Measurements from ENCODE around the gene LRBA.

The LRBA gene

GRCh38 chr4:150345207-150345744 lies 669.8 kb downstream of the LRBA start:
- DNase-seq, result no peak

GRCh38 chr4:150343796-150344195 lies 671.3 kb downstream of the LRBA start:
- no peak for DNase-seq

DNA sequence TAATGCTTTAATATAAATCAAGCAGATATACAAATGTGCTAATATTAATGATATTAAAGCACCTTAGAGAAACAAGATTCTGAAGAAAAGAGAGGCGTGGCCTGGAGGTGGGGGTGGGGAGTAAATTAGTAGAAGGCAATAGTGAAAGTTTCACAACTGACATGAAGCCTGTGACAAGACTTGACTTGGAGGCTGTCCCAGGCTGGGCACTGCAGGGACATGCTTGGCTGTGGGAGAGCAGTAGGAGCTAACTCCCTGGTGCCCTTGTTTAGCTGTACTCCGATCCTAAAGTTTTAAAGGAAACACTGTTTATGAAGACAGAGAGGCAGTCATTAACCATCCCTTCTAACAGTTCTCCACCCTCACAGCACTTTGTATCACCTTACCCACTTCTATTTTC lies 672.1 kb downstream of the LRBA start:
- no peak for DNase-seq

- no peak for DNase-seq
Measured at GRCh38 chr4:150337734-150338133, 677.4 kb downstream of the LRBA start.

DNA sequence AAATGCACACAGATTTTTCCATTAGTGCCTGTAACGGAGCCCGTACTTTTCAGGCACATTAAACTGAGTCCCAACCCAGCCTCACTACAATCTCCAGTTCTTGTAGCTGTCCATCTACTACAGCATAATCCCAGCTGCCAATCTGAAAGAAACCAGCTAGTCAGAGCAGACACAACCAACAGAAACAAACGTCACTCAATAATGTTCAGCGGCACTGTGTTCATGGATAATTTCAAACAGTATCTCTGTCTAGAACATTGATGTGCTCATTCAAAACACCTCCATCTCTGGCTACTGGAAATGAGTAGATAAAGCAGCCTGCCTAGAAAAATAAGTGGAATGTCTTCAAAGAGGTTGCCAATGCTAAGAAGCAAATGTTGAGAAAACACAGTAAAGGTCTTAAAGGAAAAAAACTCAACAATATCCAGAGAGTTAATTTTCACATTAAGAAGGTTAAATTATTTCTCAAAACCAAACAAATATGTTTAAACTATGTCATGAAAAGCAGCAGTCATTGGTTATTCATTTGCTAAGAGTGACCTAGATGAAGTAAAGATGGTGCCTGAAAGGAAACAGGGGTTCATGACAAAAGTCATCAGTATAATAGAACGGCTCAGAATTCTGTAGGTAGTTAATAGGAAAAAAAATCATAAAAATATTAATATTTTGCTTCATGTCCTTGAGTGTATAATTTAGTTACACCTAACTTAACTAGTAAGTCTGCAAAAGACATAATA lies 678.2 kb downstream of the LRBA start:
- no peak for DNase-seq

- no peak for DNase-seq
Measured at GRCh38 chr4:150332961-150333360, 682.1 kb downstream of the LRBA start.

- DNase-seq, result no peak
Measured at GRCh38 chr4:150332086-150332485, 683.0 kb downstream of the LRBA start.

DNA sequence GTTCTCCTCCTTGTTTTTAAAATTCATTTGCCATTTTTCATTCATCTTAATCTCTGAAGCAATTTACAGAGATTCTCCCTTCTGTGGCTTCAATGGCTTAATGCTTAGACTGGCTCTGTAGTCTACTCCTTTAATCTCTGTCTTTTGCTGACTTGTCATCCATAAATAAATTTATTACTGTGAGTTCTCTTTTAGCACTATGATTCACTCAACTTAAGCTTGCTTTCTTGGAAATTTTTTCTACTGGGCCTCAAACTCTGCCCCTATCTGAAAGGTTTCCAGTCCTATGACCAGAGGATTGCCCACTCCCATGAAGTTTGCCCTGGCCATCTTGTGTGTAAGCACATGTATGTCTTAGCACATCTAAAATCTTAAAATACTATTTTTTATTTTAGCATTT lies 685.7 kb downstream of the LRBA start:
- no peak for DNase-seq

- DNase-seq, result no peak
Measured at GRCh38 chr4:150328496-150328895, 686.6 kb downstream of the LRBA start.

- DNase-seq, result no peak
Measured at GRCh38 chr4:150327262-150327780, 687.8 kb downstream of the LRBA start.

DNA sequence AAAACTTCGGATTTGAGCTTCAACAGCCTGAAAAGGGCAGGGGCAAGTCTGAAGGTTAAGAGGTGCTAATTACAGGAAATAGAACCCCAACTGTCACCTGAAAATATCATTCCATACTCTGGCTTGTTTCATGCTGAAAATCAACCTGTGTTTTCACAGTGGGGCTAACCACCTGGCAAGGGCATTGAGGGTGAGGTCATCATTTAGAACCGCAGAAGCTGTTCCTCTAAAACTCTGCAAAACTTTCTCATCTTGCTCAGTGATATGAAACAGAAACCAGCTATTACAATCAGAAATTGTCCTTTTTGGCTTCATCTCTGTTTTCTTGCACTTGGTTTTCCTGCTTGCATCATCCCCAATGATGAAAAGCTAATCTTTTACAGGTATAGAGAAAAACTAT lies 689.2 kb downstream of the LRBA start:
- no peak for DNase-seq

DNA sequence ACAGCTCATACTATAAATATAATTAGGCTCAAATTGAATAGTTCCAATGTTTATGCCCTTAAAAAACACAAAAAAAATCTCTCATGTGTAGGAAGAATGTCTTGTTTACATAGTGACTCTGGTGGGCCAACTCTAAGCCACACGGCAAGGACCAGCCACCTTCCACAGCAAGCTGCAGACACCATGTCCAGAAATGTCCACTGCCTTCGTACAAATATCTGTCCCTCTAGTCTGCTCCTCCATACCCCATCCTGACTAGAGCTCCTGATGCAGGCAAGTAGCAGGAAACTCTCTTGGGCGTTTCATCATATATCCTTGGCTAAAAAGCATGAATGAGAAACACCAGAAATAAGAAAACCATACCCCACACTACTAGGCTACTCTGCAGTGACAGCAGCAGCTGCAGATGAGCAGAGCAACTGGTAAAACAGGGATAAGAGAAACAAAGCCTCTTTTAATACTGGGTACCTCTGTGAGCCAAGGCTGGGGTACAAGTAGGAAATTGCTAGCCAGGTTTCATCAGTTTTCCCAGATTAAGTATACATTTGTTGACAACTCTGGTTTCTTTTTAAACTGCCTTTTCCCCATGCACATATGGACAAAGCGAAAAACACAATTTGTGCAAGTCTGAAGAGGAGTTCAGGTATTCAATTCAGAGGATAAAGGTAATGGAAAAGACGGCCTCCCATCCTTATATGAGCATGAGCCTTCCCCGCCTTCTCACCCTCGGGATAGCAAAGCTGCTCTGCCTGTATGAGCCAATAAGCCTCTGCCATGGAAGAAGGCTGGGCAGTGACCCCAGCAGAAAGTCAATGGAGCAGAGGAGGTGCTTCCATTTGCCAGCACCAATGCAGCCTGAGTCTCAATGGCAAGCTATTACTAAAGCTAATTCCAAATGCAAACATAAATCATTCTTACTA lies 691.4 kb downstream of the LRBA start:
- DNase-seq, result no peak

DNA sequence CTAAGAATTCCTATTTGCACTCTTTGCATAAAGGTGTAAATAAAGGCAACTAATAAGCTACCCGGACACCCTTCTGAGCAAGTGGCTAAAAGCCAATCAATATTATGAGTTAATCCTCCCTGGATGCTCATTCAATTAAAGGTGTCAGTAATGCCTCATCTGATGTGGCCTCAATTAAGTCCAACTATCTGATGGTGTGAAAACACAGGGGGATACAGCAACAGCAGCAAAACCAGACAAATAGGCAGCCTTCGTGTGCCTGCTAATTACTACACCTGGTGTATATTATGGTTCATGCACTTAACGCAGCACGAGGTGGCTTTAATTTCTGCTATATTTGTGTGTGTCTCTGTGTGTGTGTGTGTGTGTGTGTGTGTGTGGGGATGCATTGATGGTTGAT lies 692.4 kb downstream of the LRBA start:
- no peak for DNase-seq

DNA sequence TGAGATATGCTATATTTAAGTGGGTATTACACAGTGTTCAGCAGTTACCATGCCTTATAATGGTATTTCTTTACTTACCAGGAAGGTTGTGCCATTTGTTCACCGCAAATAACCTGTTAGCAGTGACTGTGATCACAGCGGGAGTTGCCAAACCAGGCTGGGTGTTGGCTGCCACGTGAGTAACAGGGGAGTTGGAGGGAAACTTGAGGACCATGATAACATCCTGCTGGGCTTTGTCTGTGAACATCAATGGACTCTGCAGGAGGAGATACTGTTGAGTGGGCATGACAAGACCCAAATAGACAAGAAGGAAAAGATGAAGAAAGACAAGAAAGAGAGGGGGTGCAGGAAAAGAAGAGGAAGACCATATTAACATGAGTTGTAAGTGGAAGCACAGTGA lies 694.0 kb downstream of the LRBA start:
- no peak for DNase-seq

GRCh38 chr4:150318971-150319370 lies 696.1 kb downstream of the LRBA start:
- no peak for DNase-seq

- no peak for DNase-seq
Measured at GRCh38 chr4:150318527-150318926, 696.6 kb downstream of the LRBA start.

DNA sequence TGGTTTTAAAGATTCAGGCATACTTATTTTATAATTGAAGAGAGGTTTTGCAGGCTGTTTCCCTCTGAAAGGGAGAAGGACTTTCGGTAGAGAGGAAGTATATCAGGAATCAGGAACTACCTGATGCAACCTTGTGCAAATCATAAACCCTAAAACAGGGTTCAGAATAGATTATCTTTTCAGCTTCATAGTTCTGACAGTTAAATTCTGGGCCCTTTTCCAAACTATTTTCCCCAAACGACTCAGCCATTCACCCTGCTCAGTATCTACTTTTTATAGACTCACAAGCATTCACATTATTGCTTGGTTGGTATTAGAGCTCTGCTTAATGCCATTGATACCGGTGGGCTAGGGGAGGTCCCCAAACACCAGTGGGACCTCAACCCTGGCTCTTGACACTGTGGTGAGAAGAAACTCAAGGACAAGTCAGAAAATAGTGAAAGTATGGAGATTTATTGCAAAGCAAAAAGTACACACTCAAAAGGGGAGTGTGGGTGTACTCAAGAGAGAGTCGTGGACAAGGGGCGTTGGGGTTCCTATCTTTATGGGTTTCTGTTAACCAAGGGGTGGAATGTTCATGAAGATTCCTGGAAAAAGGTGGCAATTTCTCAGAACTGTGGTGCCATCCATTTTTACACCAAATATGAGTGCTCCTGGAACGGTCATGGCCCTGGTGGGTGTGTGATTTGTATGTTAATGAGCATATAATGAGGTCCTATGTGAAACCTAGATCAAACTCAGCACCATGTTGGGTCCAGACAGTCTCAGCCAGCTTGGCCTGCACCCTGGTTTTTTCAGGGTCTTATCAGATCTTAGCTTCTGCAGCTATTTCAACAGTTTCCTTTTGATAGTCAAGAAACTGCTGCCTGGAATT lies 698.5 kb downstream of the LRBA start:
- no peak for DNase-seq

- DNase-seq, result peak; percentile 67
Measured at GRCh38 chr4:150315691-150316090, 699.4 kb downstream of the LRBA start.

GRCh38 chr4:150315175-150315574 lies 699.9 kb downstream of the LRBA start:
- DNase-seq, result peak; percentile 67

DNA sequence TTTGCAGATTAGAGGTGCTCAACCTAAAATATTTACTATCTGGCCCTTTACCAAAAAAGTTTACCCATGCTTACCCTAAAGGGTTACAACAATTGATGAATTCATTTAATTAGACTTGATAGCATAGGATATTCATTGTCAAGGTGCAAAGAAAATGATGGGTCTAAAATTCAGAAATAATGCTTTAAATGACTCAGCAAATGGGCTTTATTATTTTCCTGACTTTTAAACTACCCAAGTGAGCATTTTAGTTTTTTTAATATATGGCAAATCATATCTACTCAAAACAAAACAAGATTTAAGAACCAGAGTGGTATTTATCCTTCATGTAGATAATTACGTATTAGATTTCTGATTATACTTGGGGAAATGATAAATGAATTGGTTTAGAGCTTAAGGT lies 701.1 kb downstream of the LRBA start:
- DNase-seq, result no peak

DNA sequence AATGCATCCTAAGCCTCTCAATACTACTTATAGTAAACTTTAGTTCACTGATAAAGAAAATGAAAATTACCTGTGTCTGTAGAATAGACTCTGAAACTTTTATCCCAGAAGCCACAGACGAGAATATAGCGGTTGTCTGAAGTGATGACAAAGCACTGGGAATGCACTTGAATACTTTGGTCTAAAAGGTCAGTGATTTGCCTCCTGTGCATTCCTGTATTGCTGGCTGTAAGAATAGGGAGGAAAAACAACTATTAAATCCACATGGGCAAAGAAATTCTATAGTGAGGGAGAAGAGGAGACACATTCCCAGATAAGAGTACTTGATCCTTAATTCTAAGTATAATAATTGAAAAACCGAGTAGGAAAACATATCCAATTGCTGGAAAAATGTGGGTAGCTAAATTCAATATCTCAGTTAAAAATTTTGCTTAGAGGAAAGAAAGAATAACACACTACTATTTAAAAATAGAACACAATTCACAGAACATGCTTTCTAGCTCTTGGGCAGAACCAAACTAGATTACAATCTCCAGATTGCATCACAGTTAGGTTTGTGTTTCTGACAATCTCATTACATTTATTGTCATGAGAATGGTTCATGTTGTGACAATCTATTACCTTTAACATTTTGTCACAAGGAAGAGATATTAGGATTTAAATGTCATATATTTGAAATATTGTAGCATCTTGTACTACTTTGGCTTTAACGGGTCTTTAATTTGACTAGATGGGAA lies 704.8 kb downstream of the LRBA start:
- no peak for DNase-seq
